GM12873 (cell line): ENCODE measurements around the gene OPN5.

Experiments
- TF ChIP-seq, protein P1 (sequence below): IDR thresholded peaks from 2 replicates; pipeline ENCODE4 v1.5.1; 2012; ENCODE audit warnings: low read depth, mild to moderate bottlenecking, moderate library complexity, low read length, control low read depth; ENCODE audit not compliant: insufficient read depth; ENCODE audit errors: missing control alignments

OPN5 gene

DNA sequence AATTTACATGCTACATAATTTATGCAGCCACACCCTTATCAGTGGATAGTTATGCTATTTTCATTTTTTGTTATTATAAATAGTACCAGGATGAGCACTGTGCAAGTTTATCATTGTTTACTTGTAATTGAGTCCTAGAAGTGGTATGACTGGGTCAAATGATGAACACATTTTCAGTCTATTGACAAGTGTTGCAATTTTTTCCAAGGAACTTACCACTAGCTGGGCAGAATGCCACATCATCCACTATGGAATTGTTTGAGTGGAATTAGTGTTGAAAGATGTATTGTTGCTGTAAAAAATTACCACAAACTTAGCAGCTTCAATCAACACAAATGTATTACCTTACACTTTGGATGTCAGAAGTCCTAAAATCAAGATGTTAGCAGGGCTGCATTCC, 38.1 kb upstream of the OPN5 start:
- TF ChIP-seq, protein P1, sequence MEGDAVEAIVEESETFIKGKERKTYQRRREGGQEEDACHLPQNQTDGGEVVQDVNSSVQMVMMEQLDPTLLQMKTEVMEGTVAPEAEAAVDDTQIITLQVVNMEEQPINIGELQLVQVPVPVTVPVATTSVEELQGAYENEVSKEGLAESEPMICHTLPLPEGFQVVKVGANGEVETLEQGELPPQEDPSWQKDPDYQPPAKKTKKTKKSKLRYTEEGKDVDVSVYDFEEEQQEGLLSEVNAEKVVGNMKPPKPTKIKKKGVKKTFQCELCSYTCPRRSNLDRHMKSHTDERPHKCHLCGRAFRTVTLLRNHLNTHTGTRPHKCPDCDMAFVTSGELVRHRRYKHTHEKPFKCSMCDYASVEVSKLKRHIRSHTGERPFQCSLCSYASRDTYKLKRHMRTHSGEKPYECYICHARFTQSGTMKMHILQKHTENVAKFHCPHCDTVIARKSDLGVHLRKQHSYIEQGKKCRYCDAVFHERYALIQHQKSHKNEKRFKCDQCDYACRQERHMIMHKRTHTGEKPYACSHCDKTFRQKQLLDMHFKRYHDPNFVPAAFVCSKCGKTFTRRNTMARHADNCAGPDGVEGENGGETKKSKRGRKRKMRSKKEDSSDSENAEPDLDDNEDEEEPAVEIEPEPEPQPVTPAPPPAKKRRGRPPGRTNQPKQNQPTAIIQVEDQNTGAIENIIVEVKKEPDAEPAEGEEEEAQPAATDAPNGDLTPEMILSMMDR, result no peak

DNA sequence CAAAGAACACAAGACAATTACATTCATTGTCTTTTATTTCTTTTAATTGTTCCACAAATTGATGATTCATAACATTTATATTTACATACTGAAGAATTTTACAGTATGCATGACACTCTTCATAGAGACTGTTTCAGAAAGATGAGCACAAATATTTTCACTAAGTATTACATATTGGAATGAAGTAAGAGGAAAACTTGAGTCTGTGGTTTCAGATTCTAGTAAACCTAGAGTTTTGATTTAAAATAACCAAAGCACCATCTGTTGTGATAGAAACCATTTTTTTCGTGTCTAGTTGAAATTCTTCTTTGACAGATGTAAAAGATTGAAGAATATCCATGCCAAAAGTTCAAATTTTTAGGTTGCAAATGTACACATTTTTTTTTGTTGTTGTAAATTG, 32.1 kb upstream of the OPN5 start:
- TF ChIP-seq, protein P1, result no peak

DNA sequence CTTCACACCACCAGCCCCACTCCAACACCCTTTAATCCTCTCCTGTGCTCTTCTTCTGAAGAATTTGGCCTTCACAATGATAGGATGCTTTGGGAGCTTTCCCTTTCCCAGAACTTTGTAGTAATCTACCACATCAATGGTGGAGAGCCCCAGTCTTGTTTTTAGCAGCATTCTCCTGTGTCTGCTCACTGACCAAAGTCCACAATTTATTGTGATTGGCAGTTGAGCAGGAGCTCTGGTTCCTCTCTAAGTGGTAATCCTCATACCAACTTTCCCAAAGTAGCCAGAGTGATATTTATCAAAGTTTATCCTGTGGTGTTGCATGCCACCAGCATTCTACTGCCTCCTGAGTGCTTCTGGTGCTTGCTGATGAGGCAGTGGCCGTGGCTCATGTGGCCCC, 29.0 kb upstream of the OPN5 start:
- TF ChIP-seq, protein P1, result no peak

DNA sequence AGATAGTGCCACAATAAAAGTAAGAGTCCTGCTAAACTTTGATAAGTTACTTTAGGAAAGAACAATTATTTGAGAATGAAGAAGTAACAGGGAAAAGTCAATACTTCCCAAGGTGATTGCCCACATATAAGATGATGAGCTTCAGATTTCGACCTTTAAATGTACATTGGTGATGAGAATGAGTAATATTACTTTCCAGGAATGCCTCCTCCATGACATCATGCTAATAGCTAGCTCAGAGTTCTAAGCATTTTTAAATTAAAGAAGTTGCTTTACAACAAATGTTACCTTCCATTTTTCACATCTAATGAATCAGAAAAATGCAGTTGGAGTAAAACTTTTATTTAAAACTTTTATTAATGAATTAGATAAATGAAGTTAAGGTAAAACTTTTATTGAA, 22.5 kb upstream of the OPN5 start:
- TF ChIP-seq, protein P1, result no peak

DNA sequence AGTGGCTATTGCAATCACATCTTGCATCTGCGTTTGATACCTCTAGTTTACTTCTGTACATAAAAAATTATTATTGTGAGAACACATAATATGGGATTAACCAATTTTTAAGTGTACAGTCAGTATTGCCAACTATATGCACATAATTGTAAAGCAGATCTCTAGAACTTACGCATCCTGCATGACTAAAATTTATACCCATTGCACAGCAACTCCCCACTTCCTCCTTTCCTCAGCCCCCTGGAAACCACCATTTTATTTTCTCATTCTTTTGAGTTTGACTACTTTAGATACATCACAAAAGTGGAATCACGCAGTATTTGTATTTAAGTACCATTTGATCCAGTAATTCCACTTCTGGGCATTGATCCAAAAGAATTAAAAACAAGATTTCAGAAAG, 19.3 kb upstream of the OPN5 start:
- TF ChIP-seq, protein P1, result no peak

DNA sequence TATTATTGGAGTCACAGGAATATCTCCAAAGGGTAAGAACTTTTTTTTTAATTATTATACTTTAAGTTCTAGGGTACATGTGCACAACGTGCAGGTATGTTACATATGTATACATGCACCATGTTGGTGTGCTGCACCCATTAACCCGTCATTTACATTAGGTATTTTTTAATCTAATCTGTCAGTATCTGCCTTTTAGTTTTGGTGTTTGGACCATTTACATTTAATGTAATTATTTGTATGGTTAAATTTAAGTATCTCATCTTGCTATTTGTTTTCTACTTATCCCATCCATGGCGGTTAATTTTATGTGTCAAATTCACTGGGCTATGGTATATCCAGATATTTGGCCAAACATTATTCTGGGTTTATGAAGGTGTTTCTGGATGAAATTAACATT, 15.4 kb upstream of the OPN5 start:
- TF ChIP-seq, protein P1, result no peak

GRCh38 chr6:47767102-47767501, 14.7 kb upstream of the OPN5 start:
- TF ChIP-seq, protein P1, result no peak

DNA sequence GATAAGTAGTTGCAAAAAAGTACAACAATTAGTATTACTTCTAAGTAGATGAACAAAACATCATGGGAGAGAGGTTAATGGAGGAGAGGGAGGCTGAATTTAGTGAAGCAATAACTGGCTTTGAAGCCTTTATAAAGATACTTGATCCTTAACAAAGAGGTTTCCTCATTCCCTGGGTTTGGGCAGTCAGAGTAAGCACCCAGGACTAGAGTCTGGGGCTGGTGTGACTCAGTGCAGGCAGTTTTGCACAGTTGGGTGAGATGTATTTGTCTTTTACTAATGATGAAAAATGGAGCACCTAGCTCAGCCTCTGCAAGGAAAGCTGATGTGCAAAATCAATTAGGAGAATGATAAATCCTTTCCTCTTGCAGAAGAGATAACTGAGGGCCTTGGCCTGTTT, 11.8 kb upstream of the OPN5 start:
- TF ChIP-seq, protein P1, result no peak
